Stimulated activated CD4-positive, alpha-beta T cell treated with anti-CD3 and anti-CD28 coated beads, Interleukin-2, amount 100 ng/mL, for 24 hours (primary cell): ENCODE data around the gene SLC25A5.
"Not testable (repeated sequence)": the region's sequence is repeated elsewhere in the genome, so short reads cannot be mapped to it uniquely, and the experiment has no call there.

Experiments
- DNase-seq, 2 donors: peaks; one replicate each; pipeline ENCODE4 v3.0.0-alpha.2; 2020

The SLC25A5 gene

DNA sequence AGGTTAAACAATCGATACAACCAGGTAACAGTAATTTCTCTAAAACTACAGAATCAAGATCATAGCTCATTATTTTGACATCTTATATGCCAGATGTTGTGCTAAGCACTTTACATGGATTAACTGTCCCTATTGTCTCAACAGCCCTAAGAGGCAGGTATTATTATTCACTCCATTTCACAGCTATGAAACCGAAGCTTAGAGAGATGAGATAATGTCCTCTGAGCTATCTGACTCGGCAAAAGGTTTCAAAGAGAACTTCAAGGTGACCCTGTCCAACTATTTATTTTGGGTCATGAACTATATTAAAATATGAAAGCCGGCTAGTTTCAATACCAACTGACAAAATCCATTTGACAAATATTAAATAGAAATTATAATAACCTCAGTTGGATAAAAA is 10.3 kb downstream of the SLC25A5 start:
- DNase-seq = no peak

DNA sequence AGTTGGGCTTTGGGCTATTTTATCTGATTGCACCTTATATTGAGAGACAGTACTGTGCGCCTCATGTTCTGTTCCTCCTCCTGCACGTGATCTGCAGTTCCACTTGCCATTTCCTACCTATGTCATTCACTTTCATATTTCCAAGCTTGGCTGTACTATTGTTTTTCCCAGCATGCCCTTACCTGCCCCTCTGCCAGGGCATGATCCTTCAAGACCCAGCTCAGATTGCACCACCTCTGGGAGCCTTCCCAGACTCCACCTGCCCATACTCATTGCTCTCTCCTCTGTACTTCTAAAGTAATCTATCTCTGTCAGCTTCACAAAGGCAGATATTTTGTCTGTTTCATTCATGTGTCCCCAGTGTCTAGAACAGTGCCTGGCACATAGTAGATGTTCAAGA is 11.6 kb downstream of the SLC25A5 start:
- no peak for DNase-seq

DNA sequence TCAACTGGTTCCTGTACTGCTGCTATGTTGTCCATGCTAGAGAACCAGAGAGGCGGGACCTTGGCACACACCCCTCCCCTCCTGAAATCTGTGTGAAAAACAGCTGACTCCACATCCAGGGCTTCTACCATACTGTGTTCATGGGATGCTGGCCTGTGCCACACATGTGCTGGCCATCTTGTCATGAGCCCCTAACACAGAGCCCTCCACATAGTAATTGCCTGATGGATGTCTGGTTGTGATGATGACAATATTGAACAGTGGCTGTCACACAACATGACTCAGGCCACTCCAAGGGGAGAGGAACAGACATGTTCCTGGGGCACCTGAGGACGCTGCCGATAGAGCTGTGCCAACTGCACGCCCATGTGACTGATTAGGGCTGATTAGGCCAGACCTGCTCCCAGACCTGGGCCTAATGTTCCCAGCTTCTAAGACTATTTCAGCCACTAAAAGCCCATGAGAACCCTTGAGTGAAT is 13.1 kb downstream of the SLC25A5 start:
- no peak for DNase-seq

DNA sequence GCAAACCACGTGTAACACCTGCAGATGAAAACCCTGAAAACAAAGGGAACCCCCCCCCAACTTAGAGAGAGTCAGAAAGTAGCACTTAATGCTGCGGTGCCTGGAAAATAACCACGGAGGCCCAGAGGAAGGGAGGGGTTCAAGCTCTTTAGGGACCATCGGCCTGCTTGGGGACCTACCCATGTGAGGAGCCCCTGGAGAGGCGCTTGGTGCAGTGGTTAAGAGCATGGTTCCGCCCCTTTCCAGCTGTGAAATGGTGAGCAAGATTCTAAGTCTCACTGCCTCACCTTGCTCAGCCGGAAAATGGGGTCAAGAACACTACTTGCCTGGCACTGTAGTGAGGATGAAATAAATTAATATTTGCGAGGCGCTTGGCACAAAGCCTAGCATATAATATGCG is 13.8 kb downstream of the SLC25A5 start:
- DNase-seq = no peak

DNA sequence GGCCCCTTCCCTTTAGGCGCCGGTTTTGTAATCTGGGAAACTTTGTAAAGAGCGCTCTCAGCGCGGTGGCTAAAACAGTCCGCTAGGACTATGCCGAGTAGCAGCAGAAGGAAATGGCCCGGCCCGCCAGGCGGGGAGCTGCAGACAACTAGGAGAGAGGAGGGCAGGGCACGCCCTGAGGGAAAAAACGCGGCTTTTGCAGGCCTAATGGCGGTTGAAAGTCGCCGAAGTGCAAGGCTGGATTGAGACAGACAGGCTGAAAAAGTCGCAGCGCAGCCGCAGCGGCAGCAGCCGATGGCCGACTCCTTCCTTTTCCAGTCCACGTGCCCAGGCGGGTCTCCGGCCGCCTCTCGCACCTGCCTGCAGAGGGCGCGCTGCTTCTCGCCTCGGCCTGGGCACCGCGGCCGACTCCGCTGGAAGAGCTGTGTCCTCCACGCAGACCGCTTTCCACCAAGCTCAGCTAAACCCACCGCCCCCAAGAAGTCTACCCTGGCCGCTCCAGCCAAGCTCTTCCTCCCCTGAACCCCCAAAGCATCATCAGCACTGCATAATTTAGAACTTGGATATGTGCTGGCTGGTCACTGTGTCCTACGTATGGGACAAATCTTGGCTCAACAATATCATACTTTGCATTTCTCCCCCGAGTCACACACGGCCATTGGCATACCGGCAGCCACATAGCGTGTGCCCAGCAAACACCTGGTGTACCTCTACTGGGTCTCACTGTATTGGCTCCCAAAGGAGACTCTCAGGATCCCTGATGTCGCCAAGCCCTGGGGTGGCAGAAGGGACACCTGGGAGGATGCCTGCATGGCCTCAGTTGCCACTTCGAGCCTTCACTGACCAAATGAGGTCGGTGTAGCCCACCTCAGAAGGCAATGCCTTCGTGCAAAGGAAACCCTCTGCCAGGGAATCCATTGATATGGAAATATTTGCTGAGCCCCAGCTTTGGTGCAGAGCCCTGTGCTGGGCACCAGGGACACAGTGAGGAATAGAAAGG is 14.5 kb downstream of the SLC25A5 start:
- DNase-seq = peak; percentile 72 to 78

DNA sequence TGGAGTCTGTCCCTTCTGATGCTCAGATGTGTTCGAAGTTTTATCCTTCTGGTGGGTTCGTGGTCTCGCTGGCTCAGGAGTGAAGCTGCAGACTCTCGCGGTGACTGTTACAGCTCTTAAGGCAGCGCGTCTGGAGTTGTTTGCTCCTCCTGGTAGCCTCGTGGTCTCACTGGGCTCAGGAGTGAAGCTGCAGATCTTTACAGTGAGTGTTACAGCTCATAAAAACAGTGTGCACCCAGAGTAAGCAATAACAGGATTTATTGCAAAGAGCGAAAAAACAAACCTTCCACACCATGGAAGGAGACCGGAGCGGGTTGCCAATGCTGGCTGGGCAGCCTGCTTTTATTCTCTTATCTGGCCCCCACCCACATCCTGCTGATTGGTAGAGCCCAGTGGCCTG is 18.5 kb downstream of the SLC25A5 start:
- DNase-seq = no peak

DNA sequence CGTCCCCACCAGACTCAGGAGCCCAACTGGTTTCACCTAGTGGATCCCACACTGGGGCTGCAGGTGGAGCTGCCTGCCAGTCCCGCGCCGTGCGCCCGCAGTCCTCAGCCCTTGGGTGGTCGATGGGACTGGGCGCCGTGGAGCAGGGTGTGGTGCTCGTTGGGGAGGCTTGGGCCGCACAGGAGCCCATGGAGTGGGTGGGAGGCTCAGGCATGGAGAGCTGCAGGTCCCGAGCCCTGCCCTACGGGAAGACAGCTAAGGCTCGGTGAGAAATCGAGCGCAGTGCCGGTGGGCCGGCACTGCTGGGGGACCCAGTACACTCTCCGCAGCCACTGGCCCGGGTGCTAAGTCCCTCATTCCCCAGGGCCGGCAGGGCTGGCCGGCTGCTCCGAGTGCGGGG is 19.5 kb downstream of the SLC25A5 start:
- not testable (repeated sequence) for DNase-seq

DNA sequence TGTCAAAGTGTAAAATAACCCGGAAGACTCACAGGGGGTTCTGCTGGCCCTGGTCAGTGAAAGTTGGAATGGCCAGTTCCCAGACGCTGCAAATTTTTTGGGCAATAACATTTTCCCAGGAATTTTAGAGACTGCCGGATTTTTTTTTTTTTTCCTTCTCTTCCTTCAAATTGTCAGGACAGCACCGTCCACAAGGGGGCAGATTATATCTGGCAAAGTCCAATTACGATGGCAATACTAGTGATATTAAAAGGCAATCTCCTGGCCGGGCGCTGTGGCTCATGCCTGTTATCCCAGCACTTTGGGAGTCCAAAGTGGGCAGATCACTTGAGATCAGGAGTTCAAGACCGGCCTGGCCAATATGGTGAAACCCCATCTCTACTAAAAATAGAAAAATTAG is 20.5 kb downstream of the SLC25A5 start:
- peak; percentile 39 to 47 for DNase-seq

DNA sequence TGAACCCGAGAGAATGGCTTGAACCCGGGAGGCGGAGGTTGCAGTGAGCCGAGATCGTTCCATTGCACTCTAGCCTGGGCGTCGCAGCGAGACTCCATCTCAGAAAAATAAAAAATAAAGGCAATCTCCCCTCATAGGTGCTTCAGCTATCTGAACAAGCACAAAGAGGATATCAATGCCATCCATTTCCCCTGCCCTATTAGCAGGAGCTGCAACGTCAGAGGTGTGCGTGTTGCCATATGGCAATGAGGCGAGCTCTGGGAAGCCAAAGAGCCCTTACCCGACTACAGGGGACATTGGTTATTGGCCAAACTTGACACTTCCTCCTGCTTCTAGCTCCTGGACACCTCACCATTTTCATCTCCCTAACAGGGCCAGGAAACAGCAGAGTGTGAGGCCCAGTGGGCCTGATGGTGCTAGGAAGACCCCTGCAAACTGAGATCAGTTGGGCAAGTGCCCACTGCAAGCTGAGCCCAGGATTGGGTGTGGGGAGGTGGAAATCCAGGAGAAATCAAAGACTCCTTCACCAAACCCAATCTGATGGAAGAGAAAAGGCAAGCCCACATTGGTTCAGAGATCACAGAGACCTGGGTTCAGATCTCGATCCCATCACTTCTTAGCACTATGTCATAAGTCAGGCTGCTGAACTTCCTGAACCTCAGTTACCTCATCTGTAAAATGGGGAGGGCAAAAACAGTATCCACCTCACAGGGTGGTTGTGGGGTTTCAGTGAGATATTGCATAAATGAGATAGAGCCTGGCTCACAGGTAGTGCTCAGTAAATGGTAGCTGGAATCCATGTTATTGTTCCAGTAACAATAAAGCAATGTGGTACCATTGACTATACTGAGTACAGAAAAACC is 21.2 kb downstream of the SLC25A5 start:
- no peak for DNase-seq

DNA sequence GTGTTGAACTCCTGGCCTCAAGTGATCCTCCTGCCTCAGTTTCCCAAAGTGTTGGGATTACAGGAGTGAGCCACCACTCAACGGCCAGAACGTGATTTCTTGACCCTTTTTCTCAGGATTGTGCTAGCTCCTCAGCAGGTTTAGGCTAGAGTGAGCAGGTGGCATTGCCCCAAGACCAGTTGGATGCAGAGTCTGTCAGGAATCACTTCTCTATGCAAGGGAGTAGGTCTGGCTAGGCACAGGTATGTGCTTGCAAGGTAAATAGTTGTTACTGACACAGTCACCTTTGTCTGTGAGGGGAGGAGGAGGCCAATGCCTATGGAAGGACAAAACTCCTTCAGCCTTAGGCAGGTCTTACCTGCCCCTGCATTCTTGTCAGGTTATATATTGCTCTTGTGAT is 24.2 kb downstream of the SLC25A5 start:
- no peak for DNase-seq

DNA sequence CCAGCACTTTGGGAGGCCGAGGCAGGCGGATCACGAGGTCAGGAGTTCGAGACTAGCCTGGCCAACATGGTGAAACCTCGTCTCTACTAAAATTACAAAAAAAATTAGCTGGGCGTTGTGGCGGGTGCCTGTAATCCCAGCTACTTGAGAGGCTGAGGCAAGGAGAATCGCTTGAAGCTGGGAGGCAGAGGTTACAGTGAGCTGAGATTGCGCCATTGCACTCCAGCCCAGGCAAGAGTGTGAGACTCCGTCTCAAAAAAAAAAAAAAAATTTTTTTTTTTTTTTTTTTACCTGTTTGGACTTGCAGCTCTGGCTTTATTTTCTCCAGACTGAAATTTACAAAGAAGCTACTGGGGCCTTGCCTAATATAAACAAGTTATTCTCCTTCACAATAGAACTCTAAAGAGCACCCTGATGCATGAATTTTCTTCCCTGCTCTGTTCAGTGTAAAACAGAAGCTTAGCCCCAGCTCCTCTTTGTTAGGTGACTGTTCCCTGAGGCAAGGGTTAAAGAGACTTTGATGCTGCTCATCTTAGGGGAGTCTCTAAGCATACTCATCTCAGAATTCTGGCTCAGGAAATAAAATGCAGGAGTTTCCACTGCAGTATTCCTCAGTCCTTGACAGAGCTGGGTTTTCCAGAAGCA is 25.7 kb downstream of the SLC25A5 start:
- not testable (repeated sequence) for DNase-seq

DNA sequence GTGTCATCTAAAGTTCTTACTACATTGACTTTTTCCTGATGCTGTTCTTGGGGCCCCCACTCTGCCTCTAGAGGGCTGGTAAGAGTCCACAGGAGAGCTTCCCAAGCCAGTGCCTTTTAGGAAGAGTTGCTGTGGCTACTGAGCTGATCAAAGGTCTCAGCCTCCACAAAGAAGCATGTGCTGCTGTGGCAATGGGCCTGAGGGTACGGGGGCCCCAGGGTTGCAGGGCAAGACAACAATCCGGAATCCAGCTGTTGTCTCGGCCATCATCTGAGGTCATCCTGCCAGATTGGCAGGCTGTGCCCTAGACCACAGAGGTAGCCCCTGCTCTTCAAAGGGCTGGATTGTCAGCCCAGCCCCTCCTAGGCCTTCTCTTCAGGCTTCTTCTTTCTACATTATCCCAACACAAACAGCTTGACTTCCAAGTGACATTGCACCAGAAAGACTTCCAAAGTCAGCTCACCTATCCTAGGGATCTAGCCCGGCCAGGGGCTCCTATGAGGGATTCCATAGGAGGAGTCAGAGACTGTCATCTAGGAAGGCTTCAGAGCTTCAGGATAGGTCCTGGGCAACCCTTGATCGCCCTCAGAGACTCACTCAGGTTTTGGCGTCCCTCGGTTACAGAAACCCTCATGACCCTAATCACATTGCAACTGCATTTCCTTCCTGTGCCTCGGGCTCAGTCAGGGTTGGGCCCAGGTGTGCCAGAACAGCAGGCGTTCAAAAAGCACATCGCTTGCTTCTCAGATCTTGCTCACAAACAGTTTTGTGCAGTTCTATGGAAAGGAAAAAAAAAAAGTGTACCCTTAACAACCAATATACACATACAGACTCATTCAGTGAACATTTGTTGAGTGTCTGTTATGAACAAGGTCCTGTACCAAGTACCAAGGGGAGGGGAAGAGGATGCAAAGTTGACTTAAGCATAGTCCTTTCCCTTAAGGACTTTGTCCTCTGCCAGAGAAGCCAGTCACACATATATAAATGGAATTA is 27.8 kb downstream of the SLC25A5 start:
- DNase-seq = no peak

DNA sequence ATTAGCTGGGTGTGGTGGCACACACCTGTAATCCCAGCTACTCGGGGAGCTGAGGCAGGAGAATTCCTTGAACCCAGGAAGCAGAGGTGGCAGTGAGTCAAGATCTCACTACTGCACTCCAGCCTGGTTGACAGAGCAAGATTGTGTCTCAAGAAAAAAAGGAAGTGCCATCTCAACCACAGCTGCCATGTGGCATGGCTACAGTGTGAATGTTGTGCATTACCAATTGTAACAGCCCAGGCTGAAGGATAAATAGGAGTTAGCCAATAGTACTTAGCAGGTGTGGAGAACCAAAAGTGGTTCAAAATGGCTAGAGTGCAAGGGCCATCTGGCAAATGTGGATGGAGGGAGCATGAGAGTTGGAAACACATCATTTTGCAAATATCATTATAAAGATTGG is 28.9 kb downstream of the SLC25A5 start:
- no peak for DNase-seq

DNA sequence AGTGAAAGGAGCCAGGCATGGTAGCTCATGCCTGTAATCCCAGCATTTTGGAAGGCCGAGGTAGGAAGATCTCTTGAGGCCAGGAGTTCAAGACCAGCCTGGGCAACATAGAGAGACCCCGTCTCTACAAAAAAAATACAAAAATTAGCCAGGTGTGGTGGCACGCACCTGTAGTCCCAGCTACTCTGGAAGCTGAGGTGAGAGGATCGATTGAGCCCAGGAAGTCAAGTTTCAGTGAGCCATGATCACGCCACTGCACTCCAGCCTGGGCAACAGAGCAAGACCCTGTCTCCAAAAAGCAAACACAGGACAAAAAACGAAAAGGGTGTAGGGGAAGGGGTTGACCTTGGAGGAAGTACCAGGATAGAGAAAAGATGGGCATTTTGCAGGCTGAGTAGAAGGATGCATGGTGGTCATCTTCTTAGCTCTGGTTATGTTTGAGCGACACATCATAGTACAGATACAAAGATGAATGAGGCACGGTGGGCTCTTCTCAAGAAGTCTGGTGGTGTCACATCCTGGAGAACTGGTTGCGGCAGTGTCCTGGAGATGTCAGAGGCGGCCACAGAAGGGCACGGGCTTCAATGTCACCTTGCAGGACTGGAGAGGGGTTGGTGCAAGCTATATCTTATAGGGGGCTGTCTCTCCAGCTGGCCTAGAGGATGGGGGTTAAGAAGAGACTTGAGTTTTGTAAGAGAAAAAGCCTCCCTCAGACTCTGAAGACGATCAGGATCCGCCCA is 32.0 kb downstream of the SLC25A5 start:
- no peak for DNase-seq

DNA sequence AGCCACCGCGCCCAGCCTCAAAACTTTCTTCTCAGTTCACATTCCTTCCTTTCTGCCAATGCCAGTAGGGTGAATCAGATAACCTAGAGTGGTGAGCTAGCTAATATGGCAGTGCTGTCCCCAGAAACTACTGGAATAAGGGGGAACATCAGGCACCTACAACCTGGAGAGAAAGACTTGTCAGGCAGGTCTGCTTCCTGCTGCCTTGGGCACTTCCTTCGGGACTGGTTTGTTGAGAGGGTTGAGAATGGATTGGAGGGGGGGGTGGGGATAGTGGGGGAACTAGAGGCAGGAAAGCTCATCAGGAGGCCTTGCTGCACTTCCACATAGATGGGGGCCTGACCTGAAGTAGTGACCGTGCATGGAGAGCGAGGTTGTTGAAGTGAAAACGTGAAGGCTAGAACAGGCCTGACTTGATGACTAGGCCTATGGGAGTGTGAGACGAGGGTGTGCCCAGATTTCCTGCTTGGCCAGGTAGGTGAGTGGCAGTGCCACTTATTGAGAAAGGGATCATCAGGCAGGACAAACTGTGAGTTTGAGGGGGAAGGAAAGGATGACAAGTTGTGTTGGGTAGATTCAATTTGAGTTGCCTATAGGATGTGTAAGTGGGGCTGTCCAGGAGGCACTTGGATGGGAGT is 33.4 kb downstream of the SLC25A5 start:
- no peak for DNase-seq

DNA sequence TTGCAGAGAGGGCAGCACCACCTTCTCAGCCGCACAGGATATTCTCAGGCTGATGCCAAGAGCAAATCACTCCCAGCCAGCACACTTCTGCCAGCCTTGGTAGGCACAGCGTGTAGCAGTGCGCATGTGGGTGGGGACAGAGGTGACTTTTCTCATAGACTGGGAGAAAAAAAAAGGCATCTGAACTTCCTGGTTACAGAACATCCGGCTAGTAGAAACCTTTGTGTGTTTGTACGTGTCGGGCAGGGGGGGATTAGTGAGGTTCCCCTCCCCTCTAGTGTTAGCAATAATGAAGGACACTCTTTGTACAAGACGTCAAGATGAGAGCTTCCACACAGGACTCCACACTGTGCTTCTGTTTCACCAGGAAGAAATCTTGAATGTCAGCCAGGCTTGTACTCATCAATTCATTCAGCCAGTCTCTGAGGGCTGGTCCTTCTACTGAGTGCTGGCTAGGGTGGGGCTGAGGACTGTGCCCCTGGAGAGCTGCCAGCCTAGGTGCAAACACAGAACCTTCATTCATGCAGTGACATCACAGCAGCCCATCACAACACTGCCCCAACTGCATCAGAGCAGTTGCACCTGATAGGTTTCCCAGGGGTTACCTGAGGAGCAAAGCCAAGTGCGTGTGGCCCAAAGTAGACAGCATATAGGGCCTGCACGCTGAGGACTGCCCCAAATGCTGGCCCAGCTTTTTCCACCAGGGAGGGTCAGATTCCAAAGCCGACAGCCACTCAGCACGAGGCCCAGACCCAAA is 34.7 kb downstream of the SLC25A5 start:
- no peak for DNase-seq

DNA sequence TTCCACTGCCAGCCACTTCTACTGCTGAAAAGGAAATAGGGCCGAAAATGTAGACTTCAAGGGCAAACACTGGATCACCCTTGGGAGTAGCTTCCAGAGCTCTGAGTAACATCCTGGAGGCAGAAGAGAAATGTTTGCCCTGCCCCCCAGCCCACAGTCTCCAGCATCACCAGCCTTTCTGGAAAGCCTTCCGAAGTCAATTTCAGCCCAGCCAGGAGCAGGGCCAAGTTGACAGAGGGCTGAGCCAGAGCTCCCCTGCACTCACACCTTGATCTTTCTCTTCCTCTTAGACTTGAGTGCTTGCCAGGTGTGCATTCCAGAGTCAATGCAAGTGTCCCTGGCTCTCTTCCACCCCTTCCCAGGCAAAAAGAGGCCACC is 35.2 kb downstream of the SLC25A5 start:
- DNase-seq = no peak

DNA sequence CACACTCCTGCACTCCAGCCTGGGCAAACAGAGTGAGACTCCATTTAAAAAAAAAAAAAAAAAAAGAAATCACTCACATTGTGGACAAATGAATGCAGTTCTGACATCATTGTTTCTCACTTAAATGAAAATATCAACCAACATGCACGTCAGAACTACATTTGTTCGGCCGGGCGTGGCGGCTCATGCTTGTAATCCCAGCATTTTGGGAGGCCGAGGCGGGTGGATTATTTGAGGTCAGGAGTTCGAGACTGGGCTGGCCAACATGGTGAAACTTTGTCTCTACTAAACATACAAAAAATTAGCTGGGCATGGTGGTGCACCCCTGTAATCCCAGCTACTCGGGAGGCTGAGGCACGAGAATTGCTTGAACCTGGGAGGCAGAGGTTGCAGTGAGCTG is 36.9 kb downstream of the SLC25A5 start:
- DNase-seq = not testable (repeated sequence)

DNA sequence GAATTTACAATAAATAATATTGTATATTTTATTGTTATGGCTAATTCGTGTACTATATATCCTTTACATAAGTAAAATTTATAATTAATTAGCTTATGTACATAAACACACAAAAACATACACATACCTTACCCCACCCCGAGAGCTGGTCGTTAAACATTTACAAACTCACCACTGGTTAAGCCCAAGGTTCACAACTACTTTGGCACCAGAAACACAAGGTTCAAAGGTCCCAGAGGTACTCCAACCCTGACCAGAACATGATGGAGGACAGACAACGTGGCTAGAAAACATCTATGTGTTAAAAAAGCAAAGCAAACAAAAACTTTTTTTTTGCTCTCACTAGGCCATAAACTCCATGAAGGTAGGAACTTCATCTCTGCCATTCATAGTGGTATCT is 37.7 kb downstream of the SLC25A5 start:
- no peak for DNase-seq

DNA sequence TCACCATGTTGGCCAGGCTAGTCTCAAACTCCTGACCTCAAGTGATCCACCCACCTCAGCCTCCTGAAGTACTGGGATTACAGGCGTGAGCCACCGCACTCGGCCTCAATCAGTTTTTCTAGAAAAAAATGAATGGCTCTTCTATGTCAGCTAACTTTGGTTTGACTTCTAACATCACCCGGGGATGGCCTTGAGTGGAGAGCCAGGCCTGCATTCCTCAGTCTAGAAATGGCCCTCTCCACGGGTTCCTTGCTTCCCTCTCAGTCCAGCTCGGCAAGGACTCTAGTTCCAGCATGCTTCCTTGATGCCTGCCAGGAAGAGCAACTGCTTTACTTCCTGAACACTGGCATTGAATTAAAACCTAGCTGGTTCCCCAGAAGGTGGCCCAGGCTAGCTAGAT is 39.0 kb downstream of the SLC25A5 start:
- DNase-seq = no peak
